Hematopoietic multipotent progenitor cell treated with erythropoietin and hydrocortisone succinate and interleukin-3 and kit ligand, for 4 days (in vitro differentiated cells): ENCODE results near the gene OR2Y1.
"Not testable (repeated sequence)": the region's sequence is repeated elsewhere in the genome, so short reads cannot be mapped to it uniquely, and the experiment has no call there.

ENCODE experiments used
- DNase-seq: peaks from one replicate; pipeline ENCODE4 v3.0.0-alpha.2; 2015

OR2Y1 gene

GRCh38 chr5:180736536-180736935 lies 3.3 kb downstream of the OR2Y1 start:
- no peak for DNase-seq

GRCh38 chr5:180724944-180725343 lies 14.9 kb downstream of the OR2Y1 start:
- DNase-seq: no peak

DNA sequence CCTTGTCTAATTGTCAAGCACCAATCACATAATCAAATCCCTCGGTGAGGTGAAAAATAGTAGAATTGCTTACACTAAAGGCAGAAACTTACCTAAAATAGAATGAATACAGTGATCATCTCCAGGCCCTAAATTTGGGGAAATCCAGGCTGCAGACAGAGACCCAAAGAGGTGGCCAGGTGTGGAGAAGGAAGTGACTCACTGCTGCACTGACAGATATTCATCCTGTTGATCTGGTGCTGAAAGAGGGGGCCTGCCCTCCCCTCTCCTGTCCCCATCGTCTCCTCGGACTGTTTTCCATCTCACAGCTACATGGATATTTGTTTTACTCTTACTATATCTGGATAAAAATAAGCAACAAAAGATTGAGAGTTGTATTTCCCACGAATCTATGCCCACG lies 15.9 kb downstream of the OR2Y1 start:
- no peak for DNase-seq

DNA sequence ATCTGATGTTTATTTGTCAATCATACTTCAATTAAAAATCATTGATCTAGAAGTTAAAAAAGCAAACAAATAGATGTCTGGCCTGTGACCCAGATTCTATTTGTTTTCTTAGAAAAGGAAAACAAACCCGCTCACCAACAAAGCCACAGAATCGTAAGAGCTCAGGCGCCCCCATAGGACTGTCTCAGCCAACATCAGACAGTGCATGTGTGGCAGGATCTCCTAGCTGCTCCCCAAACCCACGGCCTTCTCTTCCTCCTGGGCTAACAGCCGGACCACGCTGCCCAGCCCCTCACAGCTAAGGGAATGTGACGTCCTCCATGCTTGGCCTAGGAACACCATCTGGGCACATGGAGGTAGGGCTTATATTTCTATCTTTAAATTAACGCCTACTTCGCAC lies 19.4 kb downstream of the OR2Y1 start:
- no peak for DNase-seq

- no peak for DNase-seq
These were observed 20.1 kb downstream of the OR2Y1 start for GRCh38 chr5:180719781-180720180.

DNA sequence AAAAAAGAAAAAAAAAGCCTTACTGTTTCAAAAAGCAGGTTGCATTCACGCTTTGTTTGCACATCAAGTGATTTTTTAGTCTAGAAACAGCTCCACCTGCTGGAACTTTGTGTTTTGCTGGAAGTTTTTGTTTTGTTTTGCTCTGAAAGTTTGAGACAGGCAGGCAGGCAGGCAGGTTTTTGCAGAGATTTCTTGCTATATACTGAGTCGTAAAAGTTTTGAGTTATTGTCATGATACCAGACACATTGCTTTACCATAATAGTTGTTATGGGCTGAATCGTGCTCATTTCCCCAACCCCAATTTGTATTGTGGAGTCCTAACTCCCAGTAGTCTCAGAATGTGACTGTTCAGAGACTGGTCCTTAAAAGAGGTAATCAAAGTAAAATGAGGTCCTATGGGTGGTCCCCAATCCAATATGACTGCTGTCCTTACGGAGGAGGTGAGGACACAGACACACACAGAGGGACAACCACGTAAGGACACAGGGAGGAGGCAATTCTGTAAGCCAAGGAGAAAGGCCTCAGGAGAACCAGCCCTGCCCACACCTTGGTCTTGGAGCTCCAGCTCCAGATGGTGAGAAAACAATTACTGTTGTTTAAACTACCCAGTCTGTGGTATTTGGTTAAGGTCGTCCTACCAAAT lies 20.9 kb downstream of the OR2Y1 start:
- peak; percentile 58 for DNase-seq

- no peak for DNase-seq
These were observed 21.9 kb downstream of the OR2Y1 start for GRCh38 chr5:180717989-180718388.

DNA sequence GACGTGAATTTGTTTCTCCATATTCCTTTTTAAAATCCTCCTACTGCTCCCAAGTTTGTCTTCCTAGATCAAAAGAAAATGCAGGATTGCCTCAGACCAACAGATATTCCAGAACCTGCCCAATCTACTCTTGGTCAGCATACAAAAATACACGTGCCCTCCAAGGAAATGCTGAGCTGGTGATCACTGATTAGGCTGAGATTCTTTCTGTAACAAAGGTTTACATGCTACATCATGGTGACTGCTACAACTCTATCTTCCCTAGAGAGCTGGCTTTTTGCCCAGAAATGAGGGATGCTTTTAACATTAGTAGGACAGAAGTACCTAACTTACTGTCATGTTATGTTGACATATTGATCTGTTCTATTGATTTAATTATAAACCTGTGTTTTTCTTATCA lies 35.5 kb downstream of the OR2Y1 start:
- peak; percentile 36 for DNase-seq

GRCh38 chr5:180703912-180704311 lies 35.9 kb downstream of the OR2Y1 start:
- DNase-seq: no peak

GRCh38 chr5:180703371-180703770 lies 36.5 kb downstream of the OR2Y1 start:
- not testable (repeated sequence) for DNase-seq

DNA sequence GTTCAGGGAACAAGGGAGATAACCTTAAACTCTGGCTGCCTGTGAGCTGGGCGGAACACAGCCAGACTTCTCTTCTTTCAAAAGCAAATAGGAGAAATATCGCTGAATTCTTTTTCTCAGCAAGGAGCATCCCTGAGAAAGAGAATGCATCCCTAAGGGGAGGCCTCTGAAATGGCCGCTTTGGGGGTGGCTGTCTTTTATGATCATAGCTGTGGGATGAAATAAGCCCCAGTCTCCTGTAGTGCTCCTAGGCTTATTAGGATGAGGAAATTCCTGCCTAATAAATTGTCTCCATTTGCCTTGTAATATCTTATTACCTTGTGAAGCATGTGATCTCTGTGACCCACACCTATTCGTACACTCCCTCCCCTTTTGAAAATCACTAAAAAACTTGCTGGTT lies 39.4 kb downstream of the OR2Y1 start:
- DNase-seq: not testable (repeated sequence)

DNA sequence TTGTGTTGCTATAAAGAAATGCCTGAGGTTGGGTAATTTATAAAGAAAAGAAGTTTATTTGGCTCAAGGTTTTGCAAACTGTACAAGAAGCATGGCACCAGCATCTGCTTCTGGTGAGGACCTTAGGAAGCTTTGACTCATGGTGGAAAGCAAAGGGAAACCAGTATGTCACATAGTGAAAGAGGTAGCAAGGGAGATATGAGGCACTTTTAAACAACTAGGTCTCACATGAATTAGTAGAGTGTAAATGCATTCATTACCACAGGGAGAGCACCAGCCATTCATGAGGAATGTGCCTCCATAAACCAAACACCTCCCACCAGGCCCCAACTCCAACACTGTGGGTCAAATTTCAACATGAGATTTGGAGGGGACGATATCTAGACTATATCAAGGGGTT lies 40.8 kb downstream of the OR2Y1 start:
- no peak for DNase-seq

DNA sequence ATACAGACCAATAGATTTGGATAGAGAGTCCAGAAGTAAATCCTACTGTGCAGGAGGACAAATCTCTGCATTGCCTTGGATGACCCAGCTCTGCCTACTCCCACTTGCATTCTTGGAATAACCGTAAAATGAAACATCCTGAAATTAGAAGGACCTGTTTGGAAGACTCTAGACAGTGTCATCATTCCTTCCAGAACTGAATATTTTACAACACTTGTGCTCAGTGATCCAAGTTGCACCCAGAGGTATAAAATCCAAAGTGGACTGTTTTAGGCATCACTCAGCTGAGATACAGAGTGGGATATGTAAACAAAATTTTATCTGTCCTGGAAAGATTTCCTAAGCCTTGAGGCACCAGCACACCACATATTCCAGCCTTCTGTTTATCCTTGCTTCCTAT lies 43.7 kb downstream of the OR2Y1 start:
- no peak for DNase-seq

GRCh38 chr5:180692429-180692828 lies 47.4 kb downstream of the OR2Y1 start:
- DNase-seq: peak; percentile 15

GRCh38 chr5:180691046-180691445 lies 48.8 kb downstream of the OR2Y1 start:
- no peak for DNase-seq

GRCh38 chr5:180690562-180690961 lies 49.3 kb downstream of the OR2Y1 start:
- no peak for DNase-seq

- no peak for DNase-seq
These were observed 50.1 kb downstream of the OR2Y1 start for GRCh38 chr5:180689775-180690174.
